Measurements from ENCODE around the gene ZNF440.

The ZNF440 gene

GRCh38 chr19:11781295-11782057 is 32.6 kb upstream of the ZNF440 start:
- TF ChIP-seq, protein P1, sequence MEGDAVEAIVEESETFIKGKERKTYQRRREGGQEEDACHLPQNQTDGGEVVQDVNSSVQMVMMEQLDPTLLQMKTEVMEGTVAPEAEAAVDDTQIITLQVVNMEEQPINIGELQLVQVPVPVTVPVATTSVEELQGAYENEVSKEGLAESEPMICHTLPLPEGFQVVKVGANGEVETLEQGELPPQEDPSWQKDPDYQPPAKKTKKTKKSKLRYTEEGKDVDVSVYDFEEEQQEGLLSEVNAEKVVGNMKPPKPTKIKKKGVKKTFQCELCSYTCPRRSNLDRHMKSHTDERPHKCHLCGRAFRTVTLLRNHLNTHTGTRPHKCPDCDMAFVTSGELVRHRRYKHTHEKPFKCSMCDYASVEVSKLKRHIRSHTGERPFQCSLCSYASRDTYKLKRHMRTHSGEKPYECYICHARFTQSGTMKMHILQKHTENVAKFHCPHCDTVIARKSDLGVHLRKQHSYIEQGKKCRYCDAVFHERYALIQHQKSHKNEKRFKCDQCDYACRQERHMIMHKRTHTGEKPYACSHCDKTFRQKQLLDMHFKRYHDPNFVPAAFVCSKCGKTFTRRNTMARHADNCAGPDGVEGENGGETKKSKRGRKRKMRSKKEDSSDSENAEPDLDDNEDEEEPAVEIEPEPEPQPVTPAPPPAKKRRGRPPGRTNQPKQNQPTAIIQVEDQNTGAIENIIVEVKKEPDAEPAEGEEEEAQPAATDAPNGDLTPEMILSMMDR (IDR thresholded peaks at IDR 0.05; ENCODE audit: borderline replicate concordance, insufficient read depth, low read depth, low read length) = no peak
- H3K4me3 ChIP-seq (ENCODE audit: low read depth, low read length) = no peak overlapping the region

GRCh38 chr19:11783767-11784166 is 30.3 kb upstream of the ZNF440 start:
- TF ChIP-seq, protein P1 (IDR thresholded peaks at IDR 0.05; ENCODE audit: borderline replicate concordance, insufficient read depth, low read depth, low read length) = no peak
- no peak overlapping the region for H3K4me3 ChIP-seq (ENCODE audit: low read depth, low read length)

- TF ChIP-seq, protein P1 (IDR thresholded peaks at IDR 0.05; ENCODE audit: borderline replicate concordance, insufficient read depth, low read depth, low read length) = no peak
- H3K4me3 ChIP-seq (ENCODE audit: low read depth, low read length) = no peak overlapping the region
Observed at GRCh38 chr19:11784356-11784755, 29.7 kb upstream of the ZNF440 start.

GRCh38 chr19:11787536-11787935 is 26.5 kb upstream of the ZNF440 start:
- no peak overlapping the region for H3K4me3 ChIP-seq (ENCODE audit: low read depth, low read length)
- TF ChIP-seq, protein P1 (IDR thresholded peaks at IDR 0.05; ENCODE audit: borderline replicate concordance, insufficient read depth, low read depth, low read length) = no peak

DNA sequence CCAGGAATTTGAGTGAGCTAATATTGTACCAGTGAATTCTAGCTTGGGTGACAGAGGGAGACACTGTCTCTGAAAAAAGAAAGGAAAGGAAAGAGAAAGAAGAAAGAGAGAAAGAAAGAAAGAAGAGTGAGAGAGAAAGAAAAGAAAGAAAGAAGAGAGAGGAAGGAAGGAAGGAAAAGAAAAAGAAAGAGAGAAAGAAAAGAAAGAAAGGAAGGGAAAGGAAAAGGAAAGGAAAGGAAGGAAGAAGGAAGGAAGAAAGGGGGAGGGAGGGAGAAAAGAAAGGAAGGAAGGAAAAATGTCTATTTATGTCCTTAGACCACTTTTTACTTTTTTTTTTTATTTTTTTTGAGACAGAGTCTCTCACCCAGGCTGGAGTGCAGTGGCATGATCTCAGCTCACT is 21.1 kb upstream of the ZNF440 start:
- H3K4me3 ChIP-seq (ENCODE audit: low read depth, low read length) = no peak overlapping the region
- TF ChIP-seq, protein P1 (IDR thresholded peaks at IDR 0.05; ENCODE audit: borderline replicate concordance, insufficient read depth, low read depth, low read length) = no peak

- H3K4me3 ChIP-seq (ENCODE audit: low read depth, low read length) = no peak overlapping the region
- TF ChIP-seq, protein P1 (IDR thresholded peaks at IDR 0.05; ENCODE audit: borderline replicate concordance, insufficient read depth, low read depth, low read length) = peak; percentile 78
Observed at GRCh38 chr19:11797491-11797890, 16.6 kb upstream of the ZNF440 start.

All from GM12875 (cell line).